Measurements from ENCODE around the gene GMDS.
A peak's percentile ranks its signal among the peaks of the same experiment; 100 is the strongest.

The GMDS gene

DNA sequence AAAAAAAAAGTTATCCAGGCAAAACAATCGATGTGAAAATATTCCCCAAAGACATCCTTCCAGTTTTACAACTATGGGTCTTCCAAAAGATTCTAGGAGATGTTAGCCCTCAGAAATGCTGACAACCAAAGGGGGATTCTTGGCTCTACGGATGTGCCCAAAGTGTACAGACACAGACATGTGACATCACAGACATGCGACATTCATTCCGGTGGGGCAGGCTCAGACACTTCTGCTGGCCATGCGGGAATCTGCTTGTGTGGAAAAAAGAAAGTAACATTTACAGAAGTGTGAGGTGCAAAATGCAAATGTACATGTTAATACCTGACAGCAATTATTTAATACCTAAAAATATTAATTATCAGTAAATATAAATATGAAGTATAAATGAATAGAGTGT lies 367.1 kb downstream of the GMDS start:
- DNase-seq: no peak

DNA sequence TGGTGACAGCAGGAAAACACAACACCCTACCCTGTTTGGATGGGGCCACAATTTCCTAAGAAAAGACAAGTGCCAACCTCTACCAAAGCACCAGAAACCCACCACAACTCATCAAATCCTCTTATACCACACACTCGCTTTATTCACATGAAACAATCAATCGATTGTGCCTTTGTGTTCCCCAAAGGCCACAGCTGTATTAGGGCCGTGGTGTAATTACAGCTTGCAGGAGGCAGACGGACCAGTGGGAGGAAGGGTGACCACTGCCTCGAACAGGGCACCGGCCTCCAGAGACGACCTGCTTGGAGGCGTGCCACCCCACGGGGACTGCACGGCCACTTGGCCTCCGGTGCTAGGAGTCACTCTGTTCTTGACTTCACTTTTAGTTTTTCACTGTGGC lies 371.6 kb downstream of the GMDS start:
- no peak for DNase-seq

DNA sequence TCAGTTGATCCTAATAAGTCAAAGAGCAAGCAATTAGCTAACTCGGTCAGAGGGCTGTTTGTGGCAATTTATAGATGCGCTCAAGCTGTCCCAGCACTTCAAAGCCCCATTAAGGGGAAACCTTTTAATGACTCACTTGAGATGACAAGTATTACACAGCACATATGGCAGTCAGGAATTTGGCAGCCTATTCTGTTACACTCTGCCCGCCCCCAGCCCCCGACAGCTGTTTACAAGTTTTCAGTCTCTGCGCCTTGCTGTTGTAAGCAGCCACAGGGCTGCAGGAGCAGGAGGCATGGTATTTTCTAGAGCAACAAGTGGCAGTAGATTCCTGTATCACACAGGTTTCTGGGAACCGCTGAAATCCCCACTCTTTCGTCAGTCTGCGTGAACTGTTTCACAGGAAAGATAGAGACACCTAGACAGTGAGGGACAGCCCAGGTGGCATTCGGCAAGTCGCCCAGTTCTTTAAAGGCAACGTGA lies 372.7 kb downstream of the GMDS start:
- DNase-seq: peak; percentile 67

DNA sequence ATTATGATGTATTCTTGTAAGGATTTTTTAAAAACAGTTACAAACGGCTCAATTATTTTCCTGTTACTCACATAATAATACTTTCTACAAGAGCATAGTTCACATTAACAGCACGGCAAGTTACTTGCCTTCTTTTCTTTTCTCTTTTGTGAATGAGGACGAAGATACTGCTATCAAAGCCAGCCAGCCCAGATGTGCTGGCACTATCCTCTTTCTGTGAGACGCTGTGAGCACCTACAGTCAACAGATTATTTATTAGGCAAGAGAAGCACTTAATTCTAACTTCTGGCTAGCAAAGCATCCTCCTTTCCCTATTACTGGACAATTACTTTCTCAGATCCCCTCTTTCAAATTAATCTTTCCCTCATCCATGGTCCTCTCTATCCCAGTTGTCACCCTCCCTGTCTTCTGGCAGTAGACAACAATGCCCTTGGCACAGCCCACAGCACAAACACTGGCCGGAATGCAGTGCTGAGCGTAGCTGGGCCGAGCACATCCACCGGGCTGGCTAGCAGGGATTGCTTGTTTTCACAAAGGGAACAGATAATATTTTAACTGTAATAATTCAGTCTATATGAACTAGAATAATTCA lies 373.6 kb downstream of the GMDS start:
- no peak for DNase-seq

DNA sequence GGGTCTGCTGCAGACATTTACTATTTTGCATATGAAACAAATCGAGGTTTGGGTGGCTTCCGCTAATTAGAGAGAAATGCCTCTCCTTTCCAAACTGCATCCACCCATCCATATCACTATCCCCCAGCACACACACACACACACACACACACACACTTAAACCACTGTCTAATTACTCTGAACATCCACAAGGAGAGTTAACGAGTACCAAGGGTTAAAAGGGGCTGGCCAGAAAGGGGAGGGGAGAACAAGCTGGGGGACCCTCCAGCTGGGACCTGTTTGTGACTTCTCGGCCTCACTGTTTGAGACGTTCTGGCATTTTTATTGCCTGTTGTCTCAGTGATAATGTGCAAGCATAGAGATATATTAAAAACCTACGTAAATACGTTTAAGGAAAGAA lies 374.5 kb downstream of the GMDS start:
- DNase-seq: no peak

DNA sequence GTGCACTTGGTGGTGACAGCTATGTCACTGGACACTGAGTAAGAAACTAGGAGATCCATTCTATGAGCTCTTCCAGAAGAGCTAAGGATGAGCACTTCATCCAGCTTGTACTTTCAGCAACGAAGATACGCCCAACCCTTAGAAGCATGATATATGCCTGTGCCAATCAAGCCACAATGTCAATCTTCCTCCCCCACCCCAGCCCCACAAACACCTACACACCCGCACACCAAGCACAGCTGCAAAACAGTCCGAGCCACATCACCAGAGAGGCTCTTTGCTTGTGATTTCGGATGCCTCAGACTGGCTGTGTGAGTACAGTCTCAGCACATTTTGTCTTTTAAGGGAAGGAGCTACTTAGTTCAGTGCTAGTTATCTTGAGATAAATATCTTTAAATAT lies 375.2 kb downstream of the GMDS start:
- DNase-seq: no peak

DNA sequence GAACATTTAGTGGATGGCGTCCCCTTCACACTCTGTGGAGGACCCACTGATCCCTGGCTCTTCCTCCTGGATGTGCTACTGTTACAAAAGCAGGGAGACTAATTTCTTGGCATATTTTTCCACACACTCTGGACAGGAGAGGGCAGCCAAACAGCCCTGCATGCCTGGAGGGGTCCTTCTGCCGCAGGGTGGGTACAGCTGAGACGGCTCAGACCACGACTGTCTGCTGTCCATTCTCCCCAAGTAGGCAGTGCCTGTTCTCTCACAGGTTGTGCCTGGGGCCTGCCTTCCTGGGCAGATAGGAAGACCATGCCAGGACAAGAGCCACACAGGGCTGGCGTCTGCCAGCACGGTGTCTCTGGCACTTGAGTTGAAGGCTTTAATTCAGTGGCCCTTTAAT lies 375.6 kb downstream of the GMDS start:
- no peak for DNase-seq

DNA sequence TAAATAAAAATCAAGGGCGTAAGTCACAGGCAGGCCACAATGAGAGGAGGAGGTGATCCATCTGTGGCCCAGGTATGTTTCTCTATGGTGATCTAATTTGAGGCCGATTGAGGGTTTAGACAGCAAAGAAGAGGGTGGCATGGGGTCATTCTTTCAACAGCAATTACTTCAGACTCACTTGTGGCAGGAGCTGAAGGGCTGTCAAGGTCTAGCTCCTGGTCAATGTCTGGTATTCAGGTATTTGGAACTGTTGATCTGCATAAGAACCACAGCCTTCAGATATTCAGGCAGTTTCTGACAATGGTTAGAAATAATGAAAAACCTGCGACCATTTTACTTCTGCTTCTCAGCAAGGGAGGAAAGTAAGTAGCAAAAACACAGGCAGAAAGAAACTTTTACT lies 376.1 kb downstream of the GMDS start:
- DNase-seq: no peak

DNA sequence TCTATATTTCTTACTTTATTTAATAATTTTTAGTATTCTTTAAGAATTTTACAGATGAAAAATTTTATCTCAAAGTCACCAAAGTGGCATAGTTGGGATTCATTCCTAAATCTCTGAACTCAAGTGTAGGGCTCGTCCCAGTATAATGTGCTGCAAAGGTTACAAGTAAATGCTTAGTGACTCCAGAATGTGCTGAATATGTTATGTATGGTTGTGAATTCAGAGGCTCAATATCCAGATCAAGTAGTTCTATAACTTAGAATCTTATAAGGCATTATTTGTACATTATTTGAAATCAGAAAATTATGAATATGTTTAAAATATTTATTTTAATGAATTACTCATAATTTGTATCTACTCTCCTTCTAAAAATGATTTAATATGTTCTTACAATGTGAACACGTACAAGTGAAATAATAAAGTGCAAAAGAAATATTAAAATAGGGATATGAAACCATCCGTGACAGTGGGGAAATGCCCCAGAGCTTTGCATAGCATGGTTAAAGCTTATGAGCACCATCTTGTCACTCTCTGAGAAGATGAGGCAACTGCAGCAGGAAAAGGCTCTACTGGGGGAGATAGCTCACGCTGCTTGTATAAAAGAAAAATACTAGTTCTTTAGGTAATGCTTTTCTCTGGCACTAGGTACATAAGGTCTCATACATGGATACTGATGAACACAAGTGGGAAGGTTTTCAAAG lies 376.7 kb downstream of the GMDS start:
- DNase-seq: no peak

DNA sequence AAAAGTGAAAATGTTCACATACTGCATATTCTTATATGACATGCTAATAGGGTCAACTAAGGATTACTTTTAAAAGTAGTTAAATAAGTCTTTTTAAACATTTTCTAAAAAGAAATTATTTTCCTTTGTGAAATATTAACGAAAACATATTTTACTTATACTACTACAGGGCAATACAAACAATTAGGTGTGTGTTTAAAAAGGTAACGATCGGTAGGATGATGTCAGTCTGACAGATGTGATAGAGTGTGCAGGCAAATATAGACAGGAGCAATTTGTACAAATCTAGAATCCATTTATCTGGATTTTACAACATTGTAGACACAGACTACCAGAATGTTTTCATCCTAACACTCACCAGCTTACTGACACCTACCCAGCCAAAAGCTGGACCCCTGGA lies 378.2 kb downstream of the GMDS start:
- no peak for DNase-seq

DNA sequence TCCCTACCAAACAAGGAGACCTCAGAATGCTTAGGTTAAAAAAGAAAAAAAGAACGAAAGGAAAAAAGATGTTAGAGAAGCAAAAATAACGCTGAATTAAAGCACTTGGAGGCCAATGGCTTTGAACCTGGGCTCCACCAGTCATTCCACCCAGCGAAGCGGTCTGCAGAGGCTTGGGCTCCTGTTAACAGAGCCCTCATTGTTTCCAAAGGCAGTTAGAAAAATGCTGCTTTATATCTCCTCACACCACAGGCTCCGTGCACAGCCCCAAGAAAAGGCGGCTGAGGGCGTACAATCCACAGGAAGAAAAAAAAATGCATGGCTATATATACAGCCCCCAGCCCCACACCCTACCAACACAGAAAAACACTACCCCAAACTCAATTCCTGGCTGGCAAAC lies 379.8 kb downstream of the GMDS start:
- no peak for DNase-seq

DNA sequence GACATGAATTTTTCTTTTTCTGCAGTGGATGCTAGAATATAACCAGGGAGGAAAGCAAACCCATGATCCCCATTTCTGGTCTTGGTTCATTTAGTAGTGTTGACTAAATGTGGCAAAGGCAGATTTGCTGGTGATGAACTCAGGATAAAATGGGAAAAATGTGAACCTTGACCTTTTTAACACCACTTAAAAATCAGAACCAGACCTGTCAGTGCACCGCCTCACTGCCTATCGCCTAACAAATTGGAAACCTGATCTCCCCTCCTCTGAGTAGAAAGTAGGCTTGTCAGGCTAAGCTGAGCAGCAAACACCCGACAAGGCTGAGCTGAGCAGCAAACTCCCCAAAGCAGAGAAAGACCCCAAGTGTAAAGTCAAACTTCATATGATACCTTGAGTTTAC lies 380.9 kb downstream of the GMDS start:
- DNase-seq: peak; percentile 46

DNA sequence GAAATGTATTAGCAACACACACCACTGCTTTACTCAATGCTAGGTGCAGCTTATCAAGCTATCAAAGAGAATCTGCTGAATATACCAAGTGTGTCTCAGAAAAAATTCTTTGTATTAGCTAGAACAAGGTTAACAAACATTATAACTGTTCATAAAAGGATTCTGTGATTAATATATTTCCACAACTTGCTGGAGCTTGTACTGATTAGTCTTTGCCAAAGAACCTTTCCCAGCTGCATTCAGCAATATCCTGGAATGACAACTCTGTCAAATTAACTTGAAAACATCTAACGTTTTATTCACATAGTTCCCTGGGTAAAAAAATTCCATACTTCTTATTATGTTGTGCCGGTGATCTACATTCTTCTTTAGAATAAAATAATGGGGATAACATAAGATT lies 383.0 kb downstream of the GMDS start:
- DNase-seq: no peak

DNA sequence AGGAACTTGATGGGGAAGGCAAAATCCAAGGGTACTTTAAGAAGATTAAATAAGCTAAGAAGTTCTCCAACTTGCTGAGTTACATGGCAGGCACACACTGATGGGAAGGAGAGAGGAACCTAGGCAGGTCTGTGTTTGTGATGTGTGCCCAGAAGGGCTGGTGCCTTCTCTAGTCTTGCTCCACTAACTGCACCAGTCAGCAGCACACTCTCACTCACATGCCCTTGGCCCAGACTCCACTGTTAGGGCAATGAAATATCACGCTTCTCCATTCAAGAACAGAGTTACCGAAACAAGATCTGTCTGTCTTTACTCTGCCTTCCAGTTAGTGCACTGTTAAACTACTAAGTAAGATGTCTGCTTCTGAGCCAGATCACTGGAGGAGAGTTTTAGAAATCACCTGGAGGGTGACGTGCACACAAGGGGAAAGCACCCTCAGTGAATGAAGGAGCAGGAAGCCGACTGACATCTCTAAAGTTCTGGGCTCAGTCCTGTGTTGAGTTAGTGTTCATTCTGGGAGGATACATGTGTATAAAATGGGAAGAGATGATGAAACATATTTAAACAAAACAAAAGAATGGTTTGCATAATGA lies 384.6 kb downstream of the GMDS start:
- no peak for DNase-seq

DNA sequence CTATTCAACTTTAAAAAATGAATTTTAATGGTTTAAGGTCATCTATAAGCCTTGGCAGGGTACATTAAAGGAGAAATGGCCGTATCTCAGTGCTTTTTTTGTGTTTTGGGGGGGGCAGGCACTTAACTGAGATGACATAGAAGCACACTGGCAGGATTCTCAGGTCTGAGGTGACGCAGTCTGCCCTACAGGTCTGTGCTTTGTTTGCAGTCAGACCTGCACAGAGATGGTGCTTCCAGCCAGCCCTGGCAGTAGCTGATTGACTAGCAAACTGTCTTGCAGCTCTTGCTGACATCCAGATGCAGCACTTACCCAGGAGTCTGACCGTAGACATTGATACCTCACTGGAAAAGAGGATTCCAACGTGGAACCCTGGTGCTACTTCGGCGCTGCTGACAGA lies 386.5 kb downstream of the GMDS start:
- DNase-seq: no peak

DNA sequence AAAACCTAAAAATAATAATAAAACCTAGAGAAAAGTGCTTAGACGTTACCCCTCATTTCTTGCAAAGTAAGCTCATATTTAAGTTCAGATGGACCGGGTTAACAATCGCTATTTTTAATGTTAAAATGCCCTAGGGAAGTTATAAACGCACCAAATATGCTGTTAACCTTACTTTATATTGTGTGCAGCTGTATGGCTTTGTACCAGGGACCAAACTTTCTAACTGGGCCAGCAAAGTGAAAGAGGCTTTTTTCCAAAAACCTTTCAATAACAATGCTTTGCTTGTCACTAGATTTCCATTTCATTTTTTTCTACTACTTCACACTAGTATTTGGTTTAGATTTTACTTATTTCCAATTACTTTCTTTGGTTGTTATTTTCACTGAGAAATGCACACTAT lies 387.2 kb downstream of the GMDS start:
- DNase-seq: no peak

DNA sequence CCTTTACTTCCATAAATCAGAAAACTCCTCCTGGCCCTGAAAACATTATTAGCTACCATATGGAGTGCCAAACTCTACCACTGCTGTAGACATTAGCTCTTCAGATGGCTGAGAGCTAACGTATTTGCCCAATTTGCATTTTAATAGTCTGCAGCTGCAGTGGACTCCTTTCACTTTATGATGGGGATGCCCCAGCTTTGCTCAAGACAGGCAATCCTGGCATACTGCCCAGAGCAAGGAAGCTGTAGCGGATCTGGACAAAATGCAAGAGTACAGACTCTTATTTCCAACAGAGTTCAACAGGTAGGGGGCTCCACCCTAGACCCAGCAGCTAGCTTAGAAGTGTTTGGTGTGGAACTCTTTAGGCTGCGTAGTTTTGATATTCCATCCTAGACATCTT lies 389.0 kb downstream of the GMDS start:
- DNase-seq: peak; percentile 93

DNA sequence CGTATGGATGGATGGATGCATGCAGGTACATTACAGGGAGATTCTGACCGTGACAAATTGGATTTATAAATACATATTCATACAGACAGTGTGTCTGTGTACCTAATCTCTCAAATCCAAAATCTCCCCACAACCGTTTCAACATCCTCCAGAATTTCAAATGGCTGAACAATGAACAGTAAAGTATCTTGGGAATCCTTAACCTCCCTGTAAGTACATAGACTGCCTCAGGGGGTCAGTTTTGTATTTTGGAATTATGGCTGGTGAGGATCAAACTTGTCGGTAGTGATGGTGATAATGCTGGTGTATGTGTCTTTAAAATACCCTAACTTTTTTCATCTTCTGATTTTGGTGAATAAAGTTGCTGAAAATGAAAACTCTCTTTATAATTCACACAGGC lies 389.5 kb downstream of the GMDS start:
- DNase-seq: no peak

DNA sequence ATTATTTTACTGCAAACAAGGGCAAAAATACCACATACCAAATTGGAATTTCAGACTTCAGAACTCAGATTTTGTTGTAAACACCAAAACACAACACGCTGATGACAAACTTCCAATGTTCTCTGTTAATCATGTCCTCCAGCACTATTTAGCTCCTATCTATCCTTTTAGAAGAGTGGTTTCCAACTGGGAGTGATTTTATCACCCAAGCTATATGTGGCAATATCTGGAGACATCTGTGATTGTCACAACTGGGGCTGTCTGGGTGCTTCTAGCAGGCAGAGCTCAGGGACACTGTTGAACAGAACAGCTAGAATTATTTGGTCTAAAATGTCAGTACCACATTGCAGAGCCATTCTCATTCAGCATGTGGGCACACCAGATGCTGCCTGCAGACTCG lies 391.1 kb downstream of the GMDS start:
- DNase-seq: no peak

DNA sequence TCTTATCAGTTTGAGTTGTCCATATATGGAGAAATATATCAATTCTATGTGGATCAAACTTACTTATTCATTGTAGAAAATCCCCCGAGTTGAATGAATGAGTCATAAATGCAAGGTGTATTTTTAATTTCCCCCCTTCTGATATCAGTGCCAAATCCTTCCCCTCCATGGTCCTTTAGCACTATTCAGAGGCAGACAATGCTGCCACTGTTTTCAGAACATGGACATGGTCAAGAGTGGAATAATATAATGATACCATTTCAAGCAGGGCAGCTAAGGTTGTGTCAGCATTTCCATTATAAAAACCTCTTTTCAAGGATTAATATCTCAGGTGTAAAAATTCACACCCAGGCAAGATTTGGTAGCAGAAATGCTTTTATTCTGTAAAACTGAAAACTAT lies 391.6 kb downstream of the GMDS start:
- no peak for DNase-seq

DNA sequence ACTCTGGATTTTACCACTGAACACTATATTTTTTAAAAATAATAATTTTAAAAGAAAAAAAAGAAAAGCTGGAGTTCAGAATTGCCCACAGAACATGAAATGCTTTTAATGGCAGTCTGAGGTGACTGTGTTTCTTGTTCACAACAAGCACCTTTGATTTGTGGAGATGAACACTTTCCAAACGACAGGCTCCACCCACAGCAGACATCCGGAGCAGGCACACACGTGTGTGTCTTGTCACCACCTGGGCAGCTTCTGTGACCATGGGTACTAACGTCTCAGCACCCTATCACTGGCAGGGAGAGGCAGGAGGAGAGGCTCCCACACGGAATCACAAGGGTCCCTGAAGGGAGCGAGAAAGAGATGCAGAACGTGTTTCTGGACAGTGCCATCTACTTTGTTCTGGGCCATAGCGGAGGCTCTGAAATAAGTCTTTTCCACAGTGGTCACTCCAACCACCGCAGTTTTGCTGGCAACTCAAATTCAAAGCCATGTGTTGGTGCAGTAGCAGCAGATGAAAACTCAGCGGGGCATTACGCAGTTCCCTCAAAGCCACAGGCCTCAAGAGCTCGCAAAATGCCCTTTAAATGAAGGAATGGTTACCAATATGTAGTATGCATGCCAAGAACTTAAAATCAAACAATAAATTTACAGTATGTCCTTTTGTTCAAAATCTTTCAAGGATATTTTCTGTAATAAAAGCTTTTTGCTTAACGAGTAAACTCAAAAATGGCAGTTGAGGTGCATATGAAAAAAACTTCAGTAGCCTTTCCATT lies 393.5 kb downstream of the GMDS start:
- DNase-seq: no peak

DNA sequence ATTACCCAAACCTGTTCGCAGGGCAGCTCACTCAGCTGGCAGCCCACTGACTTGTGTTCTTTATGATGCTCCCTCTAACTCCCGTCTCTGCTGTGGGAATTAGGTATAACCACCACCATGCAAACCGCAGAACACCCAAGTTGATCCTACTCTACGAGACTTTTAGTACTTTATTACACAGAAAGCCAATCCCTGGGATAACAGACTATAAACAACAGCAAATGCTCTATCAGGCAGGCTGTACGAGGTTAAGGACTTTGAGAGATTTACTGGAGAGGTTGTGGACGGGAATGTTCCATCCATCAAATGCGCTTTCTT lies 394.6 kb downstream of the GMDS start:
- no peak for DNase-seq

DNA sequence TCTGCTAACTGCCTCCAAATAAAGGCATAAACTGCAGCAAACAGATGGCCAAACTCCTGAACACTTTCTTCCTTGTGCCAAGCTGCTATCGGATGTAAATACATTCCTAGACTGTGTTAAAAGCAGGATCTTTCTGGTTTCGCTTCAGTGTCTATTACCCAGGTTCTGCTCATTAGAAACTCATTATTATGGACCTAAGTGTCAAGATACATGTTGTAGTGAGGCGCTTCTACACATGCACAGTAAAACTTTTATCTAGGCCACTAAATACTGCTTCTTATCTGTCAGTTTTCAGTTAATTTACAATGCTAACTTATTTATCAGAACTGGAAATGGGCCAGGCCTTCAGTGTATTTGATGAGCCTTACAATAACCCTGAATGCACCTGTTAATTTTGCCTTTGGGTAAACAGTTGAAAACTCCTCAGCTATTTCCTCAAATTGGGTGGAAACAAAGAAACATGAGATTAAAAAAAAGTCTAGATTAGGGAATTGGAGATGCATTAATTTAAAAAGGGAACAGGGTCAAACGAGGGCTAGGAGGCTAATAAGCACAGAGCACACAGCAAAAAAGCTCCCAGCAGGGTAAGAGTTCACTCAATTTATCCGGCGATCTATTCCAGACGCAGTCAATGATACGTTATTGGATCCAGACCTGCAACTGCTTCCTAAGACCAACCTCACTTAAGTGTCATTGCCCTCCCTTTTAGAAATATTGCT lies 395.1 kb downstream of the GMDS start:
- no peak for DNase-seq
